H9 (cell line): ENCODE results near the gene GPC6. TPM values are rescaled to one million over a fixed set of nuclear protein-coding genes. Genes with fewer than 3 reads are reported as not detected.

Experiments used
- DNase-seq: peaks from one replicate; pipeline ENCODE4 v3.0.0-alpha.2; 2017
- H2AFZ ChIP-seq: one replicate; pipeline ENCODE4 v1.6.1; 2013; ENCODE audit warnings: mild to moderate bottlenecking, low read length, control low read depth, moderate library complexity
- H2AK5ac ChIP-seq: 2 replicates; pipeline ENCODE4 v1.6.1; 2013; ENCODE audit warnings: low read length, control low read depth, mixed read lengths; ENCODE audit not compliant: insufficient read length
- H2BK120ac ChIP-seq: one replicate; pipeline ENCODE4 v1.6.1; 2013; ENCODE audit warnings: low read depth, mild to moderate bottlenecking, low read length, control low read depth, inconsistent platforms; ENCODE audit not compliant: poor library complexity, severe bottlenecking
- H2BK12ac ChIP-seq: 2 replicates; pipeline ENCODE4 v1.6.1; 2013; ENCODE audit warnings: low read length, control low read depth, mixed read lengths, low read depth; ENCODE audit not compliant: insufficient read length
- H2BK15ac ChIP-seq: 2 replicates; pipeline ENCODE4 v1.6.1; 2013; ENCODE audit warnings: low read depth, low read length, control low read depth
- H2BK20ac ChIP-seq: one replicate; pipeline ENCODE4 v1.6.1; 2013; ENCODE audit warnings: low read depth, mild to moderate bottlenecking, low read length, control low read depth, inconsistent platforms; ENCODE audit not compliant: poor library complexity, severe bottlenecking
- H2BK5ac ChIP-seq: 2 replicates; pipeline ENCODE4 v1.6.1; 2013; ENCODE audit warnings: low read length, control low read depth, mixed read lengths; ENCODE audit not compliant: insufficient read length
- H3K14ac ChIP-seq: 2 replicates; pipeline ENCODE4 v1.6.1; 2013; ENCODE audit warnings: low read length, control low read depth; ENCODE audit not compliant: insufficient read depth
- H3K18ac ChIP-seq: 2 replicates; pipeline ENCODE4 v1.6.1; 2013; ENCODE audit warnings: low read depth, mild to moderate bottlenecking, mixed read lengths, low read length, control low read depth; ENCODE audit not compliant: insufficient read length
- H3K23ac ChIP-seq: 2 replicates; pipeline ENCODE4 v1.6.1; 2013; ENCODE audit warnings: low read length, control low read depth, mixed read lengths, low read depth; ENCODE audit not compliant: insufficient read length
- H3K23me2 ChIP-seq: 2 replicates; pipeline ENCODE4 v1.6.1; 2013; ENCODE audit warnings: low read depth, mild to moderate bottlenecking, mixed read lengths, low read length, control low read depth; ENCODE audit not compliant: insufficient read length, poor library complexity, severe bottlenecking
- H3K27ac ChIP-seq: 2 replicates; pipeline ENCODE4 v1.5.1; 2013; ENCODE audit warnings: low read length, control low read depth, mixed read lengths, low read depth; ENCODE audit not compliant: insufficient read length
- H3K27me3 ChIP-seq: 2 replicates; pipeline ENCODE4 v1.6.1; 2013; ENCODE audit warnings: low read length, control low read depth, inconsistent platforms; ENCODE audit not compliant: insufficient read depth
- H3K4ac ChIP-seq: 2 replicates; pipeline ENCODE4 v1.6.1; 2013; ENCODE audit warnings: low read depth, mild to moderate bottlenecking, control low read depth, inconsistent platforms, low read length, moderate library complexity
- H3K4me1 ChIP-seq: 2 replicates; pipeline ENCODE4 v1.6.1; 2013; ENCODE audit warnings: low read length, control low read depth, inconsistent platforms; ENCODE audit not compliant: insufficient read depth
- H3K4me2 ChIP-seq: 2 replicates; pipeline ENCODE4 v1.6.1; 2013; ENCODE audit warnings: low read length, control low read depth, mixed read lengths; ENCODE audit not compliant: insufficient read length, insufficient read depth
- H3K56ac ChIP-seq: 2 replicates; pipeline ENCODE4 v1.6.1; 2013; ENCODE audit warnings: low read depth, mild to moderate bottlenecking, mixed read lengths, low read length, control low read depth; ENCODE audit not compliant: insufficient read length
- H3K79me1 ChIP-seq: 2 replicates; pipeline ENCODE4 v1.6.1; 2013; ENCODE audit warnings: low read depth, mild to moderate bottlenecking, moderate library complexity, low read length, control low read depth, inconsistent platforms; ENCODE audit not compliant: insufficient read depth, poor library complexity, severe bottlenecking
- H3K79me2 ChIP-seq: 2 replicates; pipeline ENCODE4 v1.6.1; 2013; ENCODE audit warnings: low read length, control low read depth, inconsistent platforms; ENCODE audit not compliant: insufficient read depth
- H3K9ac ChIP-seq: 2 replicates; pipeline ENCODE4 v1.6.1; 2013; ENCODE audit warnings: low read length, control low read depth, mixed read lengths; ENCODE audit not compliant: insufficient read length; ENCODE audit errors: extremely low read depth
- H3K9me3 ChIP-seq: one replicate; pipeline ENCODE4 v1.6.1; 2013; ENCODE audit warnings: low read depth, low read length, inconsistent platforms; ENCODE audit not compliant: control insufficient read depth
- H3T11ph ChIP-seq: one replicate; pipeline ENCODE4 v1.6.1; 2013; ENCODE audit warnings: mild to moderate bottlenecking, low read length, control low read depth, inconsistent platforms
- H4K20me1 ChIP-seq: one replicate; pipeline ENCODE4 v1.6.1; 2013; ENCODE audit not compliant: control insufficient read depth, insufficient read length, insufficient read depth
- H4K5ac ChIP-seq: 2 replicates; pipeline ENCODE4 v1.6.1; 2013; ENCODE audit warnings: low read depth, mild to moderate bottlenecking, mixed read lengths, low read length, control low read depth; ENCODE audit not compliant: insufficient read length
- H4K8ac ChIP-seq: replicated peaks from 2 replicates; pipeline ENCODE4 v1.6.1; 2013; ENCODE audit warnings: low read length, control low read depth, mixed read lengths, low read depth; ENCODE audit not compliant: insufficient read length
- H4K91ac ChIP-seq: 2 replicates; pipeline ENCODE4 v1.6.1; 2013; ENCODE audit warnings: low read depth, mild to moderate bottlenecking, moderate library complexity, mixed read lengths, low read length, control low read depth; ENCODE audit not compliant: insufficient read length
- H3K27ac Mint-ChIP-seq, 3 experiments: 2 replicates in 2 of 3; 3 replicates in 1 of 3; pipeline ENCODE4 v1.8.0; 2020 to 2021; ENCODE audit warnings: mixed read lengths in 3 of 3, mild to moderate bottlenecking in 1 of 3, moderate library complexity in 1 of 3
- H3K27me3 Mint-ChIP-seq: 2 replicates; pipeline ENCODE4 v1.8.0; 2021; ENCODE audit warnings: low read depth, mild to moderate bottlenecking, moderate library complexity, mixed read lengths
- H3K36me3 Mint-ChIP-seq, 3 experiments: 2 replicates in 2 of 3; 3 replicates in 1 of 3; pipeline ENCODE4 v1.8.0; 2020 to 2021; ENCODE audit warnings: low read depth in 3 of 3, mixed read lengths in 3 of 3; ENCODE audit not compliant: insufficient read depth in 1 of 3
- H3K4me1 Mint-ChIP-seq, 2 experiments: 2 replicates each; pipeline ENCODE4 v1.8.0; 2020; ENCODE audit warnings: mixed read lengths in 2 of 2
- H3K4me3 Mint-ChIP-seq, 2 experiments: 2 replicates in 1 of 2; 3 replicates in 1 of 2; pipeline ENCODE4 v1.8.0; 2020 to 2021; ENCODE audit warnings: mild to moderate bottlenecking in 2 of 2, mixed read lengths in 2 of 2, moderate library complexity in 1 of 2
- H3K9me3 Mint-ChIP-seq, 2 experiments: 2 replicates in 1 of 2; 3 replicates in 1 of 2; pipeline ENCODE4 v1.8.0; 2020; ENCODE audit warnings: mild to moderate bottlenecking in 2 of 2, mixed read lengths in 2 of 2, moderate library complexity in 1 of 2
- total RNA-seq: library from RNA; stranded (reverse); gene quantifications from 2 replicates; pipeline ENCODE4 v1.2.1, GENCODE V29; 2021
- TF ChIP-seq, protein P1 (sequence below): fragments of 200-600 bp; sonication (generic); conservative IDR thresholded peaks from 3 replicates; pipeline ENCODE4 v1.8.0; 2021; ENCODE audit warnings: antibody characterized with exemption, mild to moderate bottlenecking

GPC6 gene
- total RNA-seq, 1 experiment from 2014 or later = 15.6 TPM

DNA sequence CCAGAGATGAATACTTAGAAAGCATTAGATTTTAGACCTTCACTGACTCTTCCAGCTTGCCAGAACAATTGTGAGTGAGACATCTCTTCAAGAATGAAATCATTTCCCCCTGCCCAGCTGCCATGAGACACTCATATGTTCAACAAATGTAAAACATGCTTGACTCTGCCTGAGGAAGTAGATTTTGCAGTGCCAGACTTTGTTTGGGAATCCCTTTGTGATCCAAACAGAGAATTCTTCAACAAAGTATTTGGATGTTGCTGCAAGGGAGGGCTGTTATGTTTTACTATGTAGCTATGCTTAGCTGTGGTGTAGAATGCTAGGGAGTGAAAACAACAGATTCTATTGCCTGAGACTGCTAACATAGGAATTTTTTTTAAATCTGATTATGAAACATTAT, 836.5 kb downstream of the GPC6 start:
- Mint-ChIP-seq H3K4me1 (no peaks in the 10 kb centered on the region), H3K27me3 (no peaks in the 10 kb centered on the region), H3K9me3 (no peaks in the 10 kb centered on the region), H3K27ac (no peak overlapping the region), H3K36me3 (peaks cover 0 to 2% (median 0%) of the 10 kb centered on the region in 3 experiments; a peak in 2 of 7 replicates), H3K4me3 (no peak overlapping the region)
- no peak overlapping the region for H2AFZ ChIP-seq
- no peak overlapping the region for H2AK5ac ChIP-seq
- no peaks in the 10 kb centered on the region for H3K4me1 ChIP-seq
- H3K56ac ChIP-seq = no peak overlapping the region
- no peaks in the 10 kb centered on the region for H3K9me3 ChIP-seq
- no peak overlapping the region for H3K27ac ChIP-seq
- no peak for DNase-seq
- no peaks in the 10 kb centered on the region for H3K79me1 ChIP-seq
- no peak overlapping the region for H3K9ac ChIP-seq
- no peak overlapping the region for H2BK120ac ChIP-seq
- no peaks in the 10 kb centered on the region for H3K23me2 ChIP-seq
- no peak overlapping the region for H2BK5ac ChIP-seq
- H2BK20ac ChIP-seq = no peak overlapping the region
- no peaks in the 10 kb centered on the region for H4K20me1 ChIP-seq
- no peak overlapping the region for H3K4ac ChIP-seq
- no peak overlapping the region for H2BK15ac ChIP-seq
- H3K14ac ChIP-seq = no peak overlapping the region
- no peak overlapping the region for H3K23ac ChIP-seq
- H4K5ac ChIP-seq = no peak overlapping the region
- H3K18ac ChIP-seq = no peak overlapping the region
- no peak overlapping the region for H3T11ph ChIP-seq
- no peaks in the 10 kb centered on the region for H3K79me2 ChIP-seq
- TF ChIP-seq, protein P1, sequence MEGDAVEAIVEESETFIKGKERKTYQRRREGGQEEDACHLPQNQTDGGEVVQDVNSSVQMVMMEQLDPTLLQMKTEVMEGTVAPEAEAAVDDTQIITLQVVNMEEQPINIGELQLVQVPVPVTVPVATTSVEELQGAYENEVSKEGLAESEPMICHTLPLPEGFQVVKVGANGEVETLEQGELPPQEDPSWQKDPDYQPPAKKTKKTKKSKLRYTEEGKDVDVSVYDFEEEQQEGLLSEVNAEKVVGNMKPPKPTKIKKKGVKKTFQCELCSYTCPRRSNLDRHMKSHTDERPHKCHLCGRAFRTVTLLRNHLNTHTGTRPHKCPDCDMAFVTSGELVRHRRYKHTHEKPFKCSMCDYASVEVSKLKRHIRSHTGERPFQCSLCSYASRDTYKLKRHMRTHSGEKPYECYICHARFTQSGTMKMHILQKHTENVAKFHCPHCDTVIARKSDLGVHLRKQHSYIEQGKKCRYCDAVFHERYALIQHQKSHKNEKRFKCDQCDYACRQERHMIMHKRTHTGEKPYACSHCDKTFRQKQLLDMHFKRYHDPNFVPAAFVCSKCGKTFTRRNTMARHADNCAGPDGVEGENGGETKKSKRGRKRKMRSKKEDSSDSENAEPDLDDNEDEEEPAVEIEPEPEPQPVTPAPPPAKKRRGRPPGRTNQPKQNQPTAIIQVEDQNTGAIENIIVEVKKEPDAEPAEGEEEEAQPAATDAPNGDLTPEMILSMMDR = no peak
- H4K91ac ChIP-seq = no peak overlapping the region
- H3K27me3 ChIP-seq = no peaks in the 10 kb centered on the region
- H2BK12ac ChIP-seq = no peak overlapping the region
- H3K4me2 ChIP-seq = no peak overlapping the region
- no peak overlapping the region for H4K8ac ChIP-seq
